HG03064 (cell line): ENCODE data around the gene GAB2.
"Not testable (repeated sequence)": the region's sequence is repeated elsewhere in the genome, so short reads cannot be mapped to it uniquely, and the experiment has no call there.

Experiments
- ATAC-seq: cut with Tn5 transposase; IDR thresholded peaks from one replicate; pipeline ENCODE4 v1.9.1; 2021; ENCODE audit warnings: low read depth; ENCODE audit not compliant: unreplicated experiment

Gene GAB2

GRCh38 chr11:78195917-78196560 lies 221.6 kb downstream of the GAB2 start:
- no peak for ATAC-seq

DNA sequence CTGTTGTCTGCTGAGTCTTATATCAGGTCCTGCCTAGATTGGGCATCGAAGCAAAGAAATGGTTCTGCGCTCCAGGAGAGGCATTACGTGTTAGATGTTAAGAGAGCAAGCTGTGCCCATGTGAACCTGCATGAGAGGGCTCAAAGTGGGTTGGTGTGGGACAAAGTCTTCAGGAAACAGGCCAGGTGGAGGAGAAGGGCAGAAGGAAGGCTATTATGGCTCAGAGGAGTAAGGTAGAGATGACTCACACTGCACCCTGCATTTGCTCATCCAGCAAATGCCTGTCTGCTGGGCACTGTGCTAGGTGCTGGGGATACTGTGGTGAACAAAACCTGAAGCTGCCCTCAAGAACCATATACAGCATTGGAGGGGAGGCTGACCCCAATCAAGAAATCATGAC lies 223.1 kb downstream of the GAB2 start:
- ATAC-seq, result no peak

- ATAC-seq, result no peak
Observed at GRCh38 chr11:78193806-78194205, 223.8 kb downstream of the GAB2 start.

GRCh38 chr11:78192911-78193351 lies 224.7 kb downstream of the GAB2 start:
- no peak for ATAC-seq

- ATAC-seq, result no peak
Observed at GRCh38 chr11:78192223-78192719, 225.3 kb downstream of the GAB2 start.

GRCh38 chr11:78190871-78191538 lies 226.6 kb downstream of the GAB2 start:
- no peak for ATAC-seq

GRCh38 chr11:78190374-78190773 lies 227.2 kb downstream of the GAB2 start:
- ATAC-seq, result no peak

DNA sequence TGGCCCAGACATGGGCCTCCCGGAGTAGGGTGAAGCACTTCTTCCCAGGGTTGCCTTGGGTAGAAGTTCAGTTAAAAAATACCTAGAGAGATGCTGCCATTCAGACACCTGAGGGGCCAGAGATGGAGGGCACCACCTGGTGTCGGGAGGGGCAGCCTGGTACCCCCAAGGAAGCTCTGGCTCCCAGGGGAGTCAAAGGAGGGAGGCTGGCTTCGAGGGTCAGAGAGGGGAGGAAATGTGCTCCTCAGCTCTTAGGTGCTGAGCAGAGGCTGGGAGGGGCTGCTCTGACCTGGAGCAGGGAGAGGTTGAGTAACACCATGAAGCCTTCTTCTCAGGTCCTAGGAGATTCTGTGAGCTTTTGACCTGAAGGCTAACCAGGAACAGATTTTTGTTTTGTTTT lies 227.8 kb downstream of the GAB2 start:
- no peak for ATAC-seq

GRCh38 chr11:78189174-78189724 lies 228.4 kb downstream of the GAB2 start:
- no peak for ATAC-seq

- ATAC-seq, result peak; percentile 96
Observed at GRCh38 chr11:78188286-78189173, 229.1 kb downstream of the GAB2 start, which contains the start of the genes KCTD21 and USP35. Gene KCTD21, minus strand, starts transcription at chr11:78188626. Its CDS starts 14,072 bp downstream, at chr11:78174554. Gene USP35, plus strand, starts transcription at chr11:78188919. Its CDS starts 7,327 bp downstream, at chr11:78196246.

DNA sequence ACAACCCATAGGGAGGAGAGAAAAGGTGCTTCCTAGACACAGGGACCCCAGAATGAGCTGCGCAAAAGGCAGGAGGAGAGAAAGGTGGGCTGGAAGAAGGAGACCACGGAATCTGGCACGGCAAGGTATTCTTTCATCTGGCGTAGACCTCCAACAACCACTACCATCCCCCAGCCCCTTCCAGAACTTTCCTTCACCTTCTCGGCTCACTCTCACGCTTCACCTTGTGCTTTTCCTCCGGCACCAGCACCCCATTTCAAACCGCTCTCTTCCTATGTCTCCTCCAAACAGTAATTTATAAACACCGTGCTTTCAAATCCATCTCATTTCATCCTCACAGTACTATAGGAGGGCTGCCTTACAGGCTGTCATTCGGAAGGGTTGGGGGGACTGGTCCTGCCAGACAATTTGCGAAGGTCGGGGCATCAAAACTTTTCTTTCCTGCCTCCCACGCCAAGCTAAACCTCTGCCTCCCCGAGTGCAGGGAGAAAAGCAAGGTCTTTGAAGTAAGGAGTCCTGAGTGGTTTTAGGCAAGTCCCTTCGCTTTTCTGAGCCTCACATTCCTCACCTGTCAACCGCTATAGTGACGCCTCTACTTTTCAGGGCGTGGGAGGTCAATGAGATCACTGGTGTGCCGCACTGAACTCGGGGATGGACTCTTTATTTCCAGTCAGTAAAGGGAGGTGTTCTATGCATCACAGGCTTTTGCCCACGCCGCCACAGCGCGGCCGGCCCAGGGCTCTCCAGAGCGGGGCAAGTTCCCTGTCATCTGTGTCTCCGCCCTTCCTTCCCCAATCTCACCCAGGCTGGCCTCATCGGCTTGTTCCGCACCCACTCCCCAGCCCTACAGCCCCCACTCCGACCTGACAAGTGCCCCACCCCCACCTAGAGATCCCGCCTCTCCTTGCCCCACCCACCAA lies 230.0 kb downstream of the GAB2 start:
- peak; percentile 2 for ATAC-seq

DNA sequence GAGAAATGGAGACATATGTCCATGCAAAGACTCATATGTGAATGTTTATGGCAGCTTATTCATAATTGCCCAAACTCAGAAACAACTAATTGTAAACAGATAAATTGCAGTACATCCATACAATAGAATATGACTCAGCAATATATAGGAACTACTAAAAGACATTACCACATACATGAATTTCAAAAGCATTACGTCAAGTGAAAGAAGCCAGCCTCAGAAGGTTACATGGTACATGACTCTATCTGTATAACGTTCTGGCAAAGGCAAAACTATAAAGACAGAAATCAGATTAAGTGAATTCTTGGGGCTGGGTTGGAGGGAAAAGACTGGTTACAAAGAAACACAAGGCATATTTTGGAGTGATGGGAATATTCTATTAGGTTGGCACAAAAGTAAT lies 236.4 kb downstream of the GAB2 start:
- ATAC-seq, result no peak

DNA sequence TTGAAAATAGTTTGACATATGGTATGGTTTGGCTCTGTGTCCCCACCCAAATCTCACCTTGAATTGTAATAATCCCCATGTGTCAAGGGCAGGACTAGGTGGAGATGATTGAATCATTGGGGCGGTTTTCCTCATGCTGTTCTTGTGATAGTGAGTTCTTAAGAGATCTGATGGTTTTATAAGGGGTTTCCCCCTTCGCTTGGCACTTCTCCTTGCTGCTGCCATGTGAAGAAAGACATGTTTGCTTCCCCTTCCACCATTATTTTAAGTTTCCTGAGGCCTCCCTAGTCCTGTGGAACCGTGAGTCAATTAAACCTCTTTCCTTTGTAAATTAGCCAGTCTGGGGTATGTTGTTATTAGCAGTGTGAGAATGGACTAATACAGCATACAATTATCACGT lies 236.9 kb downstream of the GAB2 start:
- no peak for ATAC-seq

DNA sequence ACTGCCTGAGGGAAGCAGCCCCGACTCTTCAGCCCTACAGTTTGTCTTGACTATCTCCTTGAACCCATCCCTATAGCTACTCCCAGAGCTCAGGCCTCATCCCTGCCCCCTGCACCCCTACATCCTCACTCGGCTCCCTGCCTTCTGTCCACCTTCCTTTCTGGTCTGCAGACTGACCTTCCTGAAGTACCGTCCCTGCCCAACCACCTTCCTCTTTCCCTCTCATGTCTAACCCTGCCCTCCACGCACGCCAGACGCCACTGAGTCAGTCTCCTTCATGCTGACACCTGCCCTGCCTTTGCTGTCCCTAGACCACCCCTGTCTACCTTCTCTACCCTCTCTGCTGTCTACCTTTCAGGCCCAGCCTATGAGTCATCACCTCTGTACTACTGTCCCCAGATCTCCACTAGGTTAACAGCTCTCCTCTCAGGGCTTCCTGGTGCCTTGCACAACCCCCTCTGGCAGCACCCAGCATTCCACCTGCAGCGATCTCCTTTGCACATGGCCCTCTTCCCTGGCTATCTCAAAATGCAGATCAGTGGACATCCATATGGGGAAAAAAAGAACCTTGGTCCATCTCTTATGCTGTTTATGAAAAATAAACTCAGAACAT lies 238.1 kb downstream of the GAB2 start:
- no peak for ATAC-seq

GRCh38 chr11:78177216-78177615 lies 240.4 kb downstream of the GAB2 start:
- ATAC-seq, result no peak

GRCh38 chr11:78176605-78177141 lies 240.9 kb downstream of the GAB2 start:
- ATAC-seq, result no peak

- not testable (repeated sequence) for ATAC-seq
Observed at GRCh38 chr11:78175862-78176261, 241.8 kb downstream of the GAB2 start.

DNA sequence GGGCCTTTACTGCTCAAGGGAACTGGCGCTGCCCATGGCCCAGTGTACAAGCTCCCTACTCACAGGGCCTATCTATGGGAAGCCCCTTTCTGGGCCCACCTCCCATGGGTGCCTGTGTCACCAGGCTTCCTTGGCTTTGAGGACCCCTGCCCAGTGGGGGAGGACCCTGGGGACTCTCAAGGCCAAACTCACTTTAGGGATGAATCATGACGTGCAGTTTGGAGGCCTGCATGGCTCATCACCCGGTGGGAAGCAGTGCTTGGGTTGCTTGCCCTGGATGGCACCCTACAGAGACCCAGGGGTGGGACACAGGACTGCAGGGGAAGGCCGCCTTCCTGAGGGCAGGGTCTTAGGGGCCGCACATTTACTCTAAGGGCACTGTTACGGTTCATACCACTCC lies 245.7 kb downstream of the GAB2 start:
- no peak for ATAC-seq
